Trophoblast cell (in vitro differentiated cells and primary cell): ENCODE results near the gene HELQ.

Experiments
- DNase-seq, 2 donors: peaks; one replicate each; pipeline ENCODE4 v3.0.0-alpha.2; 2016
- H2AFZ ChIP-seq: 2 replicates; pipeline ENCODE4 v1.6.1; 2013; ENCODE audit warnings: low read length, moderate library complexity, mild to moderate bottlenecking; ENCODE audit not compliant: insufficient read depth, poor library complexity
- H2AK5ac ChIP-seq: 2 replicates; pipeline ENCODE4 v1.6.1; 2013; ENCODE audit warnings: mild to moderate bottlenecking, low read length
- H2BK120ac ChIP-seq: 2 replicates; pipeline ENCODE4 v1.6.1; 2013; ENCODE audit warnings: low read length, mild to moderate bottlenecking, moderate library complexity; ENCODE audit not compliant: insufficient read depth, poor library complexity
- H2BK12ac ChIP-seq: 2 replicates; pipeline ENCODE4 v1.6.1; 2013; ENCODE audit warnings: mild to moderate bottlenecking, low read length, moderate library complexity
- H2BK5ac ChIP-seq: 2 replicates; pipeline ENCODE4 v1.6.1; 2013; ENCODE audit warnings: low read length, low read depth, moderate library complexity, mild to moderate bottlenecking; ENCODE audit not compliant: poor library complexity
- H3K14ac ChIP-seq: 2 replicates; pipeline ENCODE4 v1.6.1; 2013; ENCODE audit warnings: mild to moderate bottlenecking, low read length
- H3K18ac ChIP-seq: 2 replicates; pipeline ENCODE4 v1.6.1; 2013; ENCODE audit warnings: mild to moderate bottlenecking, low read length
- H3K23ac ChIP-seq: 2 replicates; pipeline ENCODE4 v1.6.1; 2013; ENCODE audit warnings: low read length
- H3K27ac ChIP-seq: 2 replicates; pipeline ENCODE4 v1.5.1; 2013; ENCODE audit warnings: low read depth, mild to moderate bottlenecking, inconsistent platforms, low read length, moderate library complexity
- H3K27me3 ChIP-seq: 2 replicates; pipeline ENCODE4 v1.6.1; 2013; ENCODE audit warnings: inconsistent platforms, mild to moderate bottlenecking, low read length, moderate library complexity; ENCODE audit not compliant: insufficient read depth
- H3K36me3 ChIP-seq, 2 experiments: 1 replicate in 1 of 2; 2 replicates in 1 of 2; pipeline ENCODE4 v1.6.1; 2013; ENCODE audit warnings: low read length in 2 of 2, mild to moderate bottlenecking in 2 of 2, moderate library complexity in 1 of 2; ENCODE audit not compliant: insufficient read depth in 2 of 2, control insufficient read depth in 1 of 2
- H3K4ac ChIP-seq: 2 replicates; pipeline ENCODE4 v1.6.1; 2013; ENCODE audit warnings: low read depth, mild to moderate bottlenecking, low read length, moderate library complexity
- H3K4me1 ChIP-seq, 2 experiments: 1 replicate in 1 of 2; 2 replicates in 1 of 2; pipeline ENCODE4 v1.6.1; 2013; ENCODE audit warnings: low read length in 2 of 2, mild to moderate bottlenecking in 2 of 2, moderate library complexity in 1 of 2; ENCODE audit not compliant: insufficient read depth in 2 of 2, control insufficient read depth in 1 of 2
- H3K4me2 ChIP-seq: 2 replicates; pipeline ENCODE4 v1.6.1; 2013; ENCODE audit warnings: inconsistent platforms, mild to moderate bottlenecking, low read length, moderate library complexity
- H3K4me3 ChIP-seq: 2 replicates; pipeline ENCODE4 v1.5.1; 2013; ENCODE audit warnings: mild to moderate bottlenecking, low read depth, low read length, inconsistent platforms
- H3K79me1 ChIP-seq: one replicate; pipeline ENCODE4 v1.6.1; 2013; ENCODE audit warnings: low read length
- H3K79me2 ChIP-seq: 2 replicates; pipeline ENCODE4 v1.6.1; 2013; ENCODE audit warnings: low read length, mild to moderate bottlenecking; ENCODE audit not compliant: control insufficient read depth, insufficient read depth, poor library complexity
- H3K9ac ChIP-seq: 2 replicates; pipeline ENCODE4 v1.6.1; 2013; ENCODE audit warnings: mild to moderate bottlenecking, low read length
- H3K9me3 ChIP-seq: 2 replicates; pipeline ENCODE4 v1.6.1; 2013; ENCODE audit warnings: low read depth, mild to moderate bottlenecking, control low read depth, inconsistent platforms, low read length; ENCODE audit not compliant: insufficient read depth
- H4K12ac ChIP-seq: 2 replicates; pipeline ENCODE4 v1.6.1; 2013; ENCODE audit warnings: low read depth, mild to moderate bottlenecking, low read length, moderate library complexity
- H4K8ac ChIP-seq: 2 replicates; pipeline ENCODE4 v1.6.1; 2013; ENCODE audit warnings: low read depth, mild to moderate bottlenecking, low read length, moderate library complexity
- H4K91ac ChIP-seq: one replicate; pipeline ENCODE4 v1.6.1; 2013; ENCODE audit warnings: low read depth, mild to moderate bottlenecking, low read length, moderate library complexity
- WGBS: extraction: QIAGEN DNeasy Blood & Tissue Kit; methylation state at CpG from one replicate; pipeline ENCODE4 v1.1.7; 2013; ENCODE audit warnings: missing lambda C conversion rate; ENCODE audit not compliant: insufficient read length, insufficient coverage; ENCODE audit errors: extremely low coverage; 5-methylcytosine and 5-hydroxymethylcytosine counted together

Gene HELQ

GRCh38 chr4:83364312-83364711 is 91.3 kb downstream of the HELQ start:
- Histone ChIP-seq H2BK12ac (no peak overlapping the region), H3K79me2 (no peaks in the 10 kb centered on the region), H4K12ac (no peak overlapping the region), H3K36me3 (no peaks in the 10 kb centered on the region), H3K4me2 (no peak overlapping the region), H3K23ac (no peak overlapping the region), H3K79me1 (no peaks in the 10 kb centered on the region), H3K4me1 (peaks cover 0 to 3% of the 10 kb centered on the region in 2 experiments), H2AFZ (no peak overlapping the region), H2BK5ac (no peak overlapping the region), H3K4ac (no peak overlapping the region), H2BK120ac (no peak overlapping the region), H3K14ac (no peak overlapping the region), H4K91ac (no peak overlapping the region), H3K18ac (no peak overlapping the region), H3K27me3 (no peaks in the 10 kb centered on the region), H2AK5ac (no peak overlapping the region), H3K9ac (no peak overlapping the region), H4K8ac (no peak overlapping the region), H3K27ac (no peak overlapping the region), H3K9me3 (no peaks in the 10 kb centered on the region), H3K4me3 (no peak overlapping the region)
- WGBS, result no CpG with 5 or more reads among the region's 3 CpGs
- peak in 1 of 2 donors; percentile 33 for DNase-seq

GRCh38 chr4:83362492-83363329 is 92.9 kb downstream of the HELQ start:
- Histone ChIP-seq H4K91ac (no peak overlapping the region), H3K79me1 (no peaks in the 10 kb centered on the region), H3K14ac (no peak overlapping the region), H3K9me3 (no peaks in the 10 kb centered on the region), H4K8ac (no peak overlapping the region), H3K4me2 (no peak overlapping the region), H3K23ac (no peak overlapping the region), H3K36me3 (no peaks in the 10 kb centered on the region), H2AK5ac (no peak overlapping the region), H3K27me3 (no peaks in the 10 kb centered on the region), H2AFZ (no peak overlapping the region), H3K4me3 (no peak overlapping the region), H3K4me1 (peaks cover 0 to 3% of the 10 kb centered on the region in 2 experiments), H3K18ac (no peak overlapping the region), H3K9ac (no peak overlapping the region), H3K27ac (no peak overlapping the region), H2BK120ac (no peak overlapping the region), H2BK5ac (no peak overlapping the region), H2BK12ac (peak overlapping the region; percentile 52), H3K79me2 (no peaks in the 10 kb centered on the region), H3K4ac (no peak overlapping the region), H4K12ac (no peak overlapping the region)
- no CpG with 5 or more reads among the region's 9 CpGs for WGBS
- peak in 1 of 2 donors; percentile 21 for DNase-seq

DNA sequence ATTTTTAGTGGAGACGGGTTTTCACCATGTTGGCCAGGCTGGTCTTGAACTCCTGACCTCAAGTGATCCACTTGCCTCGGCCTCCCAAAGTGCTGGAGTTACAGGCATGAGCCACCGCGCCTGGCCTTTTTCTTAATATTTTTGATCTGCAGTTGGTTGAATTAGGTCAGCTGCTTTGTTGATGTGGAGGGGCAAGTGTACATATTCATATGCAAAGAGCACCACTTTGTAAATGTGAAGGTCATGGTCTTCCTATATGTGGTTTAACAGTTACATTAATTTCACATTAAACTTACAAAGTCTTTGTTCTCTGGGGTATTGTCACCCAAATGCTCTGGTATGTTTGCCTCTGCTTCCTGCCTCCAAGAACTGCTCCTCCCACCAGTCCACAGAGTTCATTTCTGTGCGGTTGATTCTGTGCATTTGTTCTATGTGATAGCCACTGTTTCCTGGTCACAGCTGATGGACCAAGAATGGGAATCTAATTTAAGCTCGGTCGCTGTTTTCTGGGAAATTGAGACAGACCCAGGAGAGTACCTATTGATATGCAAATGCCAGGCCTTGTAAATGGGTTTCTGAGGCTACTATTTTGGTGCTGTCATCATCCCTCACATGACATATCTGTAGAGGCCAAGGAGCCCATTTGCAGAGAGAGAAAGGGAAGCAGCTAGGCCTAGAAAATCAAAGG is 94.1 kb downstream of the HELQ start:
- Histone ChIP-seq H4K91ac (no peak overlapping the region), H2BK5ac (no peak overlapping the region), H2AK5ac (no peak overlapping the region), H3K79me1 (peaks cover under 1% of the 10 kb centered on the region), H3K79me2 (no peaks in the 10 kb centered on the region), H3K18ac (no peak overlapping the region), H2BK12ac (no peak overlapping the region), H3K4me2 (no peak overlapping the region), H4K12ac (no peak overlapping the region), H3K27me3 (no peaks in the 10 kb centered on the region), H3K14ac (no peak overlapping the region), H4K8ac (no peak overlapping the region), H3K9me3 (no peaks in the 10 kb centered on the region), H3K23ac (no peak overlapping the region), H3K9ac (no peak overlapping the region), H3K4me1 (peaks cover 0 to 7% of the 10 kb centered on the region in 2 experiments), H3K4me3 (no peak overlapping the region), H2AFZ (no peak overlapping the region), H3K4ac (no peak overlapping the region), H2BK120ac (no peak overlapping the region), H3K27ac (no peak overlapping the region), H3K36me3 (no peaks in the 10 kb centered on the region)
- WGBS, result no CpG with 5 or more reads among the region's 7 CpGs
- DNase-seq, result no peak

- no peak overlapping the region for H4K8ac ChIP-seq
- no peak overlapping the region for H2BK12ac ChIP-seq
- H3K36me3 ChIP-seq, result no peaks in the 10 kb centered on the region
- no peak overlapping the region for H3K23ac ChIP-seq
- no peak overlapping the region for H3K14ac ChIP-seq
- no peak overlapping the region for H4K91ac ChIP-seq
- H3K4me2 ChIP-seq, result no peak overlapping the region
- peaks cover 2% of the 10 kb centered on the region for H3K79me1 ChIP-seq
- no peak overlapping the region for H3K4ac ChIP-seq
- no peak overlapping the region for H3K4me3 ChIP-seq
- H3K4me1 ChIP-seq, result peaks cover 0 to 8% of the 10 kb centered on the region in 2 experiments
- WGBS, result no CpG with 5 or more reads among the region's 4 CpGs
- no peak overlapping the region for H3K27ac ChIP-seq
- no peaks in the 10 kb centered on the region for H3K9me3 ChIP-seq
- no peaks in the 10 kb centered on the region for H3K79me2 ChIP-seq
- H3K18ac ChIP-seq, result no peak overlapping the region
- H3K27me3 ChIP-seq, result no peaks in the 10 kb centered on the region
- H2BK5ac ChIP-seq, result no peak overlapping the region
- H2BK120ac ChIP-seq, result no peak overlapping the region
- H2AFZ ChIP-seq, result no peak overlapping the region
- H2AK5ac ChIP-seq, result no peak overlapping the region
- DNase-seq, result no peak
- no peak overlapping the region for H3K9ac ChIP-seq
- no peak overlapping the region for H4K12ac ChIP-seq
Observed at GRCh38 chr4:83360018-83360417, 95.6 kb downstream of the HELQ start.
